Sigmoid colon (tissue), 7 donors: ENCODE measurements around the gene STIP1. TPM values are rescaled to one million over a fixed set of nuclear protein-coding genes. Genes with fewer than 3 reads are reported as not detected.

Experiments
- DNase-seq: peaks from one replicate; pipeline ENCODE4 v3.0.0-alpha.2; 2019
- H3K27ac ChIP-seq, 4 donors: fragments of 200-600 bp; sonication (generic); one replicate each; pipeline ENCODE4 v1.5.1; 2016 to 2019; ENCODE audit warnings: mild to moderate bottlenecking in 1 of 4
- H3K27me3 ChIP-seq, 3 donors: fragments of 200-600 bp; sonication (generic); one replicate each; pipeline ENCODE4 v1.5.1; 2019; ENCODE audit warnings: mild to moderate bottlenecking in 1 of 3
- H3K36me3 ChIP-seq, 4 donors: fragments of 200-600 bp; sonication (generic); one replicate each; pipeline ENCODE4 v1.5.1; 2016 to 2019
- H3K4me1 ChIP-seq, 4 donors: fragments of 200-600 bp; sonication (generic); one replicate each; pipeline ENCODE4 v1.5.1; 2017 to 2019
- H3K4me3 ChIP-seq, 4 donors: fragments of 200-600 bp; sonication (generic); one replicate each; pipeline ENCODE4 v1.5.1; 2017 to 2019; ENCODE audit warnings: mild to moderate bottlenecking in 2 of 4, moderate library complexity in 1 of 4
- H3K9me3 ChIP-seq, 4 donors: fragments of 200-600 bp in 3 of 4; sonication (generic) in 3 of 4; one replicate each; pipeline versions ENCODE4 v1.5.1 to v1.6.1; 2013 to 2019
- EP300 ChIP-seq, 4 donors: sonication (generic); formaldehyde crosslinking; IDR thresholded peaks; one replicate each; pipeline ENCODE4 v1.6.1; 2017; ENCODE audit warnings: antibody characterized with exemption in 4 of 4
- POLR2A ChIP-seq, 2 donors: fragments of 450-650 bp; IDR thresholded peaks; one replicate each; pipeline ENCODE4 v1.6.1; 2016; ENCODE audit warnings: antibody characterized with exemption in 2 of 2, mild to moderate bottlenecking in 2 of 2, moderate library complexity in 2 of 2
- POLR2AphosphoS5 ChIP-seq, 4 donors: sonication (generic); formaldehyde crosslinking; IDR thresholded peaks; one replicate each; pipeline ENCODE4 v1.6.1; 2017; ENCODE audit warnings: antibody characterized with exemption in 4 of 4
- WGBS, 2 donors: extraction: QIAGEN DNeasy Blood & Tissue Kit; methylation state at CpG; one replicate each; pipeline ENCODE4 v1.1.7; 2013; 5-methylcytosine and 5-hydroxymethylcytosine counted together
- intact Hi-C: fragments of 100-400 bp; cut with DNase I; formaldehyde crosslinking; loops from one replicate; pipeline ENCODE4 v1.15.1; 2023
- polyA plus RNA-seq, 3 donors: library from polyadenylated mRNA; stranded (reverse); fragments of 200-250 nt; gene quantifications; one replicate each; pipeline ENCODE4 v1.2.3, GENCODE V29; 2013
- total RNA-seq, 4 donors: library from RNA; depleted of rRNA; stranded (reverse); fragments of >200 nt; gene quantifications; one replicate each; pipeline ENCODE4 v1.1.0, GENCODE V29; 2016
- TF ChIP-seq, protein P1 (sequence below), 4 experiments: fragments of 450-650 bp in 3 of 4; fragments of 200-600 bp in 1 of 4; IDR thresholded peaks; one replicate each; pipeline ENCODE4 v1.5.1; 2016 to 2019; ENCODE audit warnings: antibody characterized with exemption in 4 of 4, mild to moderate bottlenecking in 3 of 4, moderate library complexity in 2 of 4
- donor health status: healthy with polysubstance abuse.
- donor health status: Bipolar disorder and iron deficiency.
- donor health status: healthy.

STIP1 gene
- total and polyA plus RNA-seq, 7 donors = 38.4 to 90.3 (median 74.9) TPM

DNA sequence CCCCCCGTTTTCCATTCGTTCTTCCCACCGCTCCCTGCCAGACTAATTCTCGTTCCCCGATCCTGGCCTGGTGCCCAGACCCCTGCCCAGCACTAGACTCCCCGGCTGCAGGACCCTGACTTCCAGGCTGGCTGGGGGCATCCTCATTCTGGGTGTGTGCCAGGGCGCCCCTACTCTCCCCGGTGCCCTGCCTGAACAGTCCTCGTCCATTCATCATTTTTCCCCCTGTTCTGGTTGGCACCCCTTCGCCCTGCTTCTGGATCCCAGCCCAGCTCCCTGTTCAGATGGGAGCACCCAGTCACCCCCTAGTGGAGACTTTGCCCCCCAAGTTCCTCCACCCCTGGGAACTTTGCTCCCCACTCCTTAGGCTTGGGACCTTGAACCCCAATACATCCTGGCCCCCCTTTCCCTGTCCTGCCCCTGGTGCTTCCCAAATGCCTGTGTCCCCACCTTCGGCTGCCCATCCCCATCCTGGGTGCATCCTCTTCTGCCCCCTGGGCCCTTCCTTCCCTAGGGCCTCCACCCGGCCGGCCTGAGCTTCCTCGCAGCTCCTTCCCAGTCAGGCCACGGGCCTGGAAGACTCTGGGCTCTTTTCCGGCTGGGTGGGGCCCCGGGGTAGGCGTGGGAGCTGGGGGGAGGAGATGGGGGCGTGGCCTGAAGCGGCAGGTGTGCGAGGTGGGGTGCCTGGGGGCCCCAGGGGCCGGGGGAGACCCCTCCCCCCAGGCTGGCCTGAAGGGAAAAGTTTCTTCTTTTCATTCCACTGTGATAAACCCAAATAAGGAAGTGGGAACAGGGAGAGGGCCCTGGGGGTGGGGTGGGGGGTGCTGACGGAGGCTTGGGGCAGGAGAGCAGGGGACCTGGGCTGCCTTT is 66.3 kb downstream of the STIP1 start:
- peaks cover 0 to 43% (median 32%) of the 10 kb centered on the region in 4 donors for H3K4me1 ChIP-seq
- peak overlapping the region; percentile 68 to 93 (median 79) for H3K4me3 ChIP-seq
- TF ChIP-seq, protein P1, sequence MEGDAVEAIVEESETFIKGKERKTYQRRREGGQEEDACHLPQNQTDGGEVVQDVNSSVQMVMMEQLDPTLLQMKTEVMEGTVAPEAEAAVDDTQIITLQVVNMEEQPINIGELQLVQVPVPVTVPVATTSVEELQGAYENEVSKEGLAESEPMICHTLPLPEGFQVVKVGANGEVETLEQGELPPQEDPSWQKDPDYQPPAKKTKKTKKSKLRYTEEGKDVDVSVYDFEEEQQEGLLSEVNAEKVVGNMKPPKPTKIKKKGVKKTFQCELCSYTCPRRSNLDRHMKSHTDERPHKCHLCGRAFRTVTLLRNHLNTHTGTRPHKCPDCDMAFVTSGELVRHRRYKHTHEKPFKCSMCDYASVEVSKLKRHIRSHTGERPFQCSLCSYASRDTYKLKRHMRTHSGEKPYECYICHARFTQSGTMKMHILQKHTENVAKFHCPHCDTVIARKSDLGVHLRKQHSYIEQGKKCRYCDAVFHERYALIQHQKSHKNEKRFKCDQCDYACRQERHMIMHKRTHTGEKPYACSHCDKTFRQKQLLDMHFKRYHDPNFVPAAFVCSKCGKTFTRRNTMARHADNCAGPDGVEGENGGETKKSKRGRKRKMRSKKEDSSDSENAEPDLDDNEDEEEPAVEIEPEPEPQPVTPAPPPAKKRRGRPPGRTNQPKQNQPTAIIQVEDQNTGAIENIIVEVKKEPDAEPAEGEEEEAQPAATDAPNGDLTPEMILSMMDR (IDR thresholded peaks at IDR 0.05) = peak; percentile 13 to 41 (median 34)
- TF ChIP-seq EP300 (IDR thresholded peaks at IDR 0.05) (no peak), POLR2AphosphoS5 (IDR thresholded peaks at IDR 0.05) (no peak), POLR2A (IDR thresholded peaks at IDR 0.05) (peak in 1 of 2 donors; percentile 49)
- H3K27ac ChIP-seq = peak overlapping the region; percentile 73 to 85 (median 79)
- DNase-seq = peak; percentile 77
- intact Hi-C loops = loop anchor here (1.0 kb wide), 1 partner anchor 17 kb away; no protein-coding TSS in a partner anchor
- H3K9me3 ChIP-seq = no peaks in the 10 kb centered on the region
- peaks cover 7 to 27% (median 15%) of the 10 kb centered on the region in 4 donors for H3K36me3 ChIP-seq
- H3K27me3 ChIP-seq = no peaks in the 10 kb centered on the region
- WGBS, 2 donors = 3 to 5% methylated on average over 23 of the region's 23 CpGs

DNA sequence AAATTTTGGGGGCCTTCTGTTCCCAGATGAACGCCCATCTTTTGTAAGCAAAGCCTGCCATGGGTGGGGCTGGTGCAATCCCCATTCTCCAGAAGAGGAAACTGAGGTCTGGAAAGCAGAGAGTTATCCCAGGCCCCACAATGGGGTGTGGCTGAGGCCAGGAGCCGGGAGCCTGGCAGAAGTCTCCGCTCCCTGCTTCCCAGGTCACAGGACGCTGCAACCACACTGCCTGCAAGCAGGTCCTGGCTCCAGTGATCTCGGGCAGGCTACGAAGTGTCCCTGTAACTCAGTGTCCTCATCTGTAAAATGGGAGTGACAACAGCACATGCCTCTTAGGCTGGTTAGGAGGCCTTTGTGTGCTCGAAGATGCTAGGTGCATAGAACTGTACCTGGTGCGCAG is 67.1 kb downstream of the STIP1 start:
- no peak for DNase-seq
- peaks cover 7 to 31% (median 18%) of the 10 kb centered on the region in 4 donors for H3K36me3 ChIP-seq
- no peaks in the 10 kb centered on the region for H3K27me3 ChIP-seq
- 59 to 72% methylated on average over 8 of the region's 8 CpGs for WGBS, 2 donors
- peaks cover 0 to 35% (median 26%) of the 10 kb centered on the region in 4 donors for H3K4me1 ChIP-seq
- no peak for TF ChIP-seq POLR2A (IDR thresholded peaks at IDR 0.05)
- TF ChIP-seq EP300 (IDR thresholded peaks at IDR 0.05) = no peak
- TF ChIP-seq, protein P1 (IDR thresholded peaks at IDR 0.05) = no peak
- TF ChIP-seq POLR2AphosphoS5 (IDR thresholded peaks at IDR 0.05) = no peak
- no peaks in the 10 kb centered on the region for H3K9me3 ChIP-seq
- H3K4me3 ChIP-seq = peak overlapping the region in 1 of 4 donors; percentile 83
- H3K27ac ChIP-seq = peak overlapping the region in 2 of 4 donors; percentile 79 to 85
- intact Hi-C loops = no loop called here

DNA sequence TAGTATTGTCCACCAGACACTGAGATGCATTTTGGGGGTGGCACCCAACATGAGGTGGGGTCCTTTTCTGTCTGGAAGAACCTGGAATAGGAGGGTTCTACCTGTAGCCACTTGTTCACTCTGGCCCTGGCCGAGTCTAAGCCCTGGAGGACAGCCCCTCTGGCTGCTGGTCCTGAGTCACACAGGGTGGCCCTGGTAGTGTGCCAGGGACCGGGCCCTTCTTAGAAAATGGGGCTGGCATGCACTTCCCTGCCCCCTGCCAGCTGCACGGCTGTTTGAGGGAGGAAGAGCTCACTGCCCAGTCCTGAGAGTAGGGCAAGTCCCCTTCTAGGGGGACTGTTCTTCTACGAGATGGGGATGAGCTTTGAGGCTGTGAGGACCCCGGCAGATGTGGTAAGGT is 67.5 kb downstream of the STIP1 start:
- 70 to 71% methylated on average over 5 of the region's 5 CpGs for WGBS, 2 donors
- TF ChIP-seq EP300 (IDR thresholded peaks at IDR 0.05) (no peak), POLR2A (IDR thresholded peaks at IDR 0.05) (no peak), POLR2AphosphoS5 (IDR thresholded peaks at IDR 0.05) (no peak)
- TF ChIP-seq, protein P1 (IDR thresholded peaks at IDR 0.05) = no peak
- DNase-seq = no peak
- H3K27ac ChIP-seq = no peak overlapping the region
- H3K27me3 ChIP-seq = no peaks in the 10 kb centered on the region
- intact Hi-C loops = no loop called here
- H3K4me1 ChIP-seq = peaks cover 0 to 34% (median 25%) of the 10 kb centered on the region in 4 donors
- H3K36me3 ChIP-seq = peaks cover 7 to 35% (median 22%) of the 10 kb centered on the region in 4 donors
- no peaks in the 10 kb centered on the region for H3K9me3 ChIP-seq
- H3K4me3 ChIP-seq = no peak overlapping the region

Other genes starting within 250 kb of the STIP1 start
- 10 to 100 TPM in 1 of 4 donors, 1 to 10 TPM in 3; 5.4 to 18.0 (median 6.8) TPM for gene NAA40, start 247.2 kb upstream of the STIP1 start, total RNA-seq
- 10 to 100 TPM in 2 of 3 donors, 1 to 10 TPM in 1; 7.2 to 22.9 (median 11.1) TPM for gene NAA40, start 247.2 kb upstream of the STIP1 start, polyA plus RNA-seq
- gene COX8A, start 211.6 kb upstream of the STIP1 start, total RNA-seq = 100 to 1,000 TPM; 419 to 659 (median 577) TPM
- 1,000 to 10,000 TPM; 1,536 to 1,691 (median 1,674) TPM for gene COX8A, start 211.6 kb upstream of the STIP1 start, polyA plus RNA-seq
- gene OTUB1, start 199.7 kb upstream of the STIP1 start, total RNA-seq = 10 to 100 TPM; 44.8 to 61.7 (median 57.8) TPM
- 10 to 100 TPM; 88.9 to 96.4 (median 91.3) TPM for gene OTUB1, start 199.7 kb upstream of the STIP1 start, polyA plus RNA-seq
- 1 to 10 TPM in 3 of 4 donors, under 1 TPM in 1; 0.99 to 6.9 (median 3.1) TPM for gene FLRT1, start 150.2 kb upstream of the STIP1 start, total RNA-seq
- under 1 TPM in 1 of 3 donors, not detected in 2; 0.66 TPM for gene FLRT1, start 150.2 kb upstream of the STIP1 start, polyA plus RNA-seq
- gene MACROD1, start 20.1 kb upstream of the STIP1 start, total RNA-seq = 10 to 100 TPM; 23.3 to 33.9 (median 25.8) TPM
- 10 to 100 TPM; 14.2 to 16.8 (median 14.8) TPM for gene MACROD1, start 20.1 kb upstream of the STIP1 start, polyA plus RNA-seq
- gene FERMT3, start 20.6 kb downstream of the STIP1 start, total RNA-seq = 10 to 100 TPM; 15.0 to 26.2 (median 20.3) TPM
- 10 to 100 TPM; 15.3 to 41.5 (median 20.4) TPM for gene FERMT3, start 20.6 kb downstream of the STIP1 start, polyA plus RNA-seq
- gene TRPT1, start 40.0 kb downstream of the STIP1 start, total RNA-seq = 10 to 100 TPM; 45.7 to 80.6 (median 62.9) TPM
- gene TRPT1, start 40.0 kb downstream of the STIP1 start, polyA plus RNA-seq = 10 to 100 TPM; 70.8 to 82.8 (median 82.3) TPM
- 10 to 100 TPM; 41.4 to 64.8 (median 50.1) TPM for gene NUDT22, start 40.1 kb downstream of the STIP1 start, total RNA-seq
- 100 to 1,000 TPM in 2 of 3 donors, 10 to 100 TPM in 1; 91.3 to 130 (median 116) TPM for gene NUDT22, start 40.1 kb downstream of the STIP1 start, polyA plus RNA-seq
- 10 to 100 TPM; 25.7 to 37.1 (median 28.1) TPM for gene DNAJC4, start 44.4 kb downstream of the STIP1 start, total RNA-seq
- 10 to 100 TPM; 27.5 to 68.1 (median 58.3) TPM for gene DNAJC4, start 44.4 kb downstream of the STIP1 start, polyA plus RNA-seq
- 100 to 1,000 TPM in 2 of 4 donors, 10 to 100 TPM in 2; 76.7 to 117 (median 98.4) TPM for gene VEGFB, start 48.4 kb downstream of the STIP1 start, total RNA-seq
- gene VEGFB, start 48.4 kb downstream of the STIP1 start, polyA plus RNA-seq = 10 to 100 TPM; 23.4 to 94.9 (median 42.6) TPM
- gene FKBP2, start 54.9 kb downstream of the STIP1 start, total RNA-seq = 10 to 100 TPM; 49.2 to 70.5 (median 51.3) TPM
- gene FKBP2, start 54.9 kb downstream of the STIP1 start, polyA plus RNA-seq = 100 to 1,000 TPM in 2 of 3 donors, 10 to 100 TPM in 1; 97.3 to 213 (median 116) TPM
- 10 to 100 TPM; 31.8 to 66.6 (median 51.3) TPM for gene PPP1R14B, start 60.8 kb downstream of the STIP1 start, total RNA-seq
- gene PPP1R14B, start 60.8 kb downstream of the STIP1 start, polyA plus RNA-seq = 100 to 1,000 TPM in 1 of 3 donors, 10 to 100 TPM in 2; 78.8 to 159 (median 93.7) TPM
- 10 to 100 TPM; 10.6 to 17.7 (median 12.1) TPM for gene PLCB3, start 65.4 kb downstream of the STIP1 start, total RNA-seq
- 10 to 100 TPM; 23.4 to 52.8 (median 35.4) TPM for gene PLCB3, start 65.4 kb downstream of the STIP1 start, polyA plus RNA-seq
- 100 to 1,000 TPM in 3 of 4 donors, 10 to 100 TPM in 1; 95.3 to 143 (median 121) TPM for gene BAD, start 98.5 kb downstream of the STIP1 start, total RNA-seq
- 100 to 1,000 TPM; 105 to 264 (median 244) TPM for gene BAD, start 98.5 kb downstream of the STIP1 start, polyA plus RNA-seq
- 10 to 100 TPM; 12.2 to 21.0 (median 13.6) TPM for gene GPR137, start 99.7 kb downstream of the STIP1 start, total RNA-seq
- 10 to 100 TPM; 17.4 to 35.0 (median 18.0) TPM for gene GPR137, start 99.7 kb downstream of the STIP1 start, polyA plus RNA-seq
- under 1 TPM in 1 of 4 donors, not detected in 3; 0.71 TPM for gene KCNK4, start 105.1 kb downstream of the STIP1 start, total RNA-seq
- gene KCNK4, start 105.1 kb downstream of the STIP1 start, polyA plus RNA-seq = not detected
- gene CATSPERZ, start 114.2 kb downstream of the STIP1 start, total RNA-seq = not detected
- gene CATSPERZ, start 114.2 kb downstream of the STIP1 start, polyA plus RNA-seq = 1 to 10 TPM in 2 of 3 donors, not detected in 1; 1.1 to 1.4 TPM
- gene ESRRA, start 119.4 kb downstream of the STIP1 start, total RNA-seq = 10 to 100 TPM; 39.9 to 48.7 (median 45.3) TPM
- gene ESRRA, start 119.4 kb downstream of the STIP1 start, polyA plus RNA-seq = 100 to 1,000 TPM; 151 to 244 (median 219) TPM
- gene TRMT112, start 131.4 kb downstream of the STIP1 start, total RNA-seq = 100 to 1,000 TPM; 182 to 353 (median 269) TPM
- gene TRMT112, start 131.4 kb downstream of the STIP1 start, polyA plus RNA-seq = 100 to 1,000 TPM; 148 to 232 (median 168) TPM
- gene PRDX5, start 131.9 kb downstream of the STIP1 start, total RNA-seq = 100 to 1,000 TPM; 169 to 269 (median 215) TPM
- gene PRDX5, start 131.9 kb downstream of the STIP1 start, polyA plus RNA-seq = 1,000 to 10,000 TPM in 1 of 3 donors, 100 to 1,000 TPM in 2; 596 to 1,045 (median 779) TPM
- gene CCDC88B, start 154.0 kb downstream of the STIP1 start, total RNA-seq = 1 to 10 TPM; 2.6 to 8.6 (median 3.9) TPM
- 100 to 1,000 TPM in 1 of 3 donors, 10 to 100 TPM in 2; 15.6 to 157 (median 23.6) TPM for gene CCDC88B, start 154.0 kb downstream of the STIP1 start, polyA plus RNA-seq
- 10 to 100 TPM; 15.6 to 24.1 (median 18.6) TPM for gene RPS6KA4, start 173.0 kb downstream of the STIP1 start, total RNA-seq
- 10 to 100 TPM; 14.4 to 48.4 (median 16.6) TPM for gene RPS6KA4, start 173.0 kb downstream of the STIP1 start, polyA plus RNA-seq